GM12878 (cell line): ENCODE results near the gene DNAI2. TPM values are rescaled to one million over a fixed set of nuclear protein-coding genes. Genes with fewer than 3 reads are reported as not detected.

Experiments
- CHD2 ChIP-seq: IDR thresholded peaks from 2 replicates; pipeline ENCODE4 v1.6.1; 2011; ENCODE audit warnings: low read depth, low read length, improper control_type of control experiment, borderline replicate concordance
- GABPA ChIP-seq: IDR thresholded peaks from 2 replicates; pipeline ENCODE4 v1.6.1; 2014; ENCODE audit warnings: antibody characterized with exemption, low read depth, mild to moderate bottlenecking, inconsistent platforms
- JUNB ChIP-seq: IDR thresholded peaks from 2 replicates; pipeline ENCODE4 v1.6.1; 2016; ENCODE audit warnings: antibody characterized with exemption, mild to moderate bottlenecking
- KAT2A ChIP-seq: conservative IDR thresholded peaks from 2 replicates; pipeline ENCODE4 v1.6.1; 2011; ENCODE audit warnings: low read depth, low read length; ENCODE audit not compliant: control insufficient read depth
- KDM1A ChIP-seq: fragments of 200-600 bp; sonication (generic); IDR thresholded peaks from 2 replicates; pipeline ENCODE4 v1.6.1; 2016; ENCODE audit warnings: borderline replicate concordance
- MYB ChIP-seq: fragments of 150-350 bp; IDR thresholded peaks from 2 replicates; pipeline ENCODE4 v1.6.1; 2014; ENCODE audit warnings: mild to moderate bottlenecking, low read depth, low read length, borderline replicate concordance
- NFXL1 ChIP-seq: fragments of 450-650 bp; IDR thresholded peaks from 2 replicates; pipeline ENCODE4 v1.6.1; 2017; ENCODE audit warnings: antibody characterized with exemption, mild to moderate bottlenecking, borderline replicate concordance
- NFYA ChIP-seq: IDR thresholded peaks from 2 replicates; pipeline ENCODE4 v1.6.1; 2011; ENCODE audit warnings: low read depth, mild to moderate bottlenecking, low read length, improper control_type of control experiment, borderline replicate concordance
- NRF1 ChIP-seq: conservative IDR thresholded peaks from 2 replicates; pipeline ENCODE4 v1.6.1; 2011; ENCODE audit warnings: mild to moderate bottlenecking, low read depth, low read length, improper control_type of control experiment
- PML ChIP-seq: IDR thresholded peaks from 2 replicates; pipeline ENCODE4 v1.6.1; 2012; ENCODE audit warnings: low read length, inconsistent platforms
- RAD51 ChIP-seq: fragments of 450-650 bp; IDR thresholded peaks from 2 replicates; pipeline ENCODE4 v1.6.1; 2016; ENCODE audit warnings: moderate library complexity, mild to moderate bottlenecking, inconsistent platforms
- RB1 ChIP-seq: fragments of 450-650 bp; formaldehyde crosslinking; IDR thresholded peaks from 2 replicates; pipeline ENCODE4 v1.6.1; 2017; ENCODE audit warnings: mild to moderate bottlenecking, borderline replicate concordance
- SIN3A ChIP-seq: IDR thresholded peaks from 2 replicates; pipeline ENCODE4 v1.6.1; 2012; ENCODE audit warnings: low read depth, low read length, improper control_type of control experiment
- SMAD1 ChIP-seq: fragments of 450-650 bp; IDR thresholded peaks from 2 replicates; pipeline ENCODE4 v1.6.1; 2018; ENCODE audit warnings: mild to moderate bottlenecking, low read depth; ENCODE audit not compliant: partially characterized antibody
- polyA plus RNA-seq, 11 experiments: library from polyadenylated mRNA; depleted of rRNA in 4 of 11; unstranded in 6 of 11; stranded (reverse) in 5 of 11; fragments of >200 nt; fragmentation: Nextera tagmentation in 4 of 11; fragmentation: Illumina TruSeq in 1 of 11; extraction: Ambion mirVana in 4 of 11; extraction: Trizol in 1 of 11; gene quantifications; 1 replicate in 1 of 11; 2 replicates in 10 of 11; pipeline versions ENCODE4 v1.2.1 to v1.2.3, GENCODE V29; 2011 to 2016; ENCODE audit warnings: inconsistent platforms in 2 of 11, missing spikeins in 2 of 11, low read depth in 1 of 11
- total RNA-seq, 4 experiments: library from RNA; depleted of rRNA in 3 of 4; stranded (reverse); fragments of >200 nt in 3 of 4; fragmentation: Illumina TruSeq in 1 of 4; extraction: Trizol in 1 of 4; gene quantifications; 2 replicates each; pipeline versions ENCODE4 v1.2.1 to v1.2.3, GENCODE V29; 2013 to 2021
- TF ChIP-seq, protein P1 (sequence below): fragments of 450-650 bp; IDR thresholded peaks from 2 replicates; pipeline ENCODE4 v1.6.1; 2017; ENCODE audit warnings: mild to moderate bottlenecking, moderate library complexity
- TF ChIP-seq, protein P2 (sequence below): fragments of 450-650 bp; IDR thresholded peaks from 2 replicates; pipeline ENCODE4 v1.6.1; 2017; ENCODE audit warnings: antibody characterized with exemption, mild to moderate bottlenecking, moderate library complexity

DNAI2 gene
- total and polyA plus RNA-seq, 10 of the 15 experiments (the other 5 are each of a cell fraction or from before 2014, with no cell fraction given), result 0.04 to 1.8 (median 0.13) TPM

DNA sequence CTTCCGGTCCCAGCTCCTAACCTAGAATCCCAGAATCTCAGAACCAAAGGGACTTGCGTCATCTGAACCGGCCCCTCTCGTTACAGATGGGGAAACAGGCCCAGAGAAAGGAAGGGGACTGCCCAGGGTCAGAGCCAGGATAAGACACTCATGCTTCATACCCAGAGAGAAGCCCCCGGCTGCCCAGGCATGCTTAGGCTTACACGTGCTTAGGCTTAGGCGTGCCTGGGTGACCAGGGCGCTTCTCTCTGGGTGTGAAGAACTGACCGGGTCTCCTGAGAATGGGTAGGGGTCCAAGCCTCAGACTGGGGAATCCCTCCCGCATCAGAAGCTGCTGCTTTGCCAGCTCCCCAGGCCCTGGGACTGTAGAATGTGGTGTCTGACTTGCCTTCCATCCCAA lies 29.9 kb upstream of the DNAI2 start (continued):
- TF ChIP-seq, protein P1, sequence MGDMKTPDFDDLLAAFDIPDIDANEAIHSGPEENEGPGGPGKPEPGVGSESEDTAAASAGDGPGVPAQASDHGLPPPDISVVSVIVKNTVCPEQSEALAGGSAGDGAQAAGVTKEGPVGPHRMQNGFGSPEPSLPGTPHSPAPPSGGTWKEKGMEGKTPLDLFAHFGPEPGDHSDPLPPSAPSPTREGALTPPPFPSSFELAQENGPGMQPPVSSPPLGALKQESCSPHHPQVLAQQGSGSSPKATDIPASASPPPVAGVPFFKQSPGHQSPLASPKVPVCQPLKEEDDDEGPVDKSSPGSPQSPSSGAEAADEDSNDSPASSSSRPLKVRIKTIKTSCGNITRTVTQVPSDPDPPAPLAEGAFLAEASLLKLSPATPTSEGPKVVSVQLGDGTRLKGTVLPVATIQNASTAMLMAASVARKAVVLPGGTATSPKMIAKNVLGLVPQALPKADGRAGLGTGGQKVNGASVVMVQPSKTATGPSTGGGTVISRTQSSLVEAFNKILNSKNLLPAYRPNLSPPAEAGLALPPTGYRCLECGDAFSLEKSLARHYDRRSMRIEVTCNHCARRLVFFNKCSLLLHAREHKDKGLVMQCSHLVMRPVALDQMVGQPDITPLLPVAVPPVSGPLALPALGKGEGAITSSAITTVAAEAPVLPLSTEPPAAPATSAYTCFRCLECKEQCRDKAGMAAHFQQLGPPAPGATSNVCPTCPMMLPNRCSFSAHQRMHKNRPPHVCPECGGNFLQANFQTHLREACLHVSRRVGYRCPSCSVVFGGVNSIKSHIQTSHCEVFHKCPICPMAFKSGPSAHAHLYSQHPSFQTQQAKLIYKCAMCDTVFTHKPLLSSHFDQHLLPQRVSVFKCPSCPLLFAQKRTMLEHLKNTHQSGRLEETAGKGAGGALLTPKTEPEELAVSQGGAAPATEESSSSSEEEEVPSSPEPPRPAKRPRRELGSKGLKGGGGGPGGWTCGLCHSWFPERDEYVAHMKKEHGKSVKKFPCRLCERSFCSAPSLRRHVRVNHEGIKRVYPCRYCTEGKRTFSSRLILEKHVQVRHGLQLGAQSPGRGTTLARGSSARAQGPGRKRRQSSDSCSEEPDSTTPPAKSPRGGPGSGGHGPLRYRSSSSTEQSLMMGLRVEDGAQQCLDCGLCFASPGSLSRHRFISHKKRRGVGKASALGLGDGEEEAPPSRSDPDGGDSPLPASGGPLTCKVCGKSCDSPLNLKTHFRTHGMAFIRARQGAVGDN, result no peak
- TF ChIP-seq PML, result no peak
- no peak for TF ChIP-seq SMAD1
- no peak for TF ChIP-seq KAT2A
- TF ChIP-seq RB1, result no peak
- no peak for TF ChIP-seq NFYA
- TF ChIP-seq KDM1A, result no peak
- no peak for TF ChIP-seq RAD51
- TF ChIP-seq GABPA, result no peak
- no peak for TF ChIP-seq SIN3A
- no peak for TF ChIP-seq NFXL1
- TF ChIP-seq JUNB, result no peak
- no peak for TF ChIP-seq MYB
- TF ChIP-seq, protein P2, sequence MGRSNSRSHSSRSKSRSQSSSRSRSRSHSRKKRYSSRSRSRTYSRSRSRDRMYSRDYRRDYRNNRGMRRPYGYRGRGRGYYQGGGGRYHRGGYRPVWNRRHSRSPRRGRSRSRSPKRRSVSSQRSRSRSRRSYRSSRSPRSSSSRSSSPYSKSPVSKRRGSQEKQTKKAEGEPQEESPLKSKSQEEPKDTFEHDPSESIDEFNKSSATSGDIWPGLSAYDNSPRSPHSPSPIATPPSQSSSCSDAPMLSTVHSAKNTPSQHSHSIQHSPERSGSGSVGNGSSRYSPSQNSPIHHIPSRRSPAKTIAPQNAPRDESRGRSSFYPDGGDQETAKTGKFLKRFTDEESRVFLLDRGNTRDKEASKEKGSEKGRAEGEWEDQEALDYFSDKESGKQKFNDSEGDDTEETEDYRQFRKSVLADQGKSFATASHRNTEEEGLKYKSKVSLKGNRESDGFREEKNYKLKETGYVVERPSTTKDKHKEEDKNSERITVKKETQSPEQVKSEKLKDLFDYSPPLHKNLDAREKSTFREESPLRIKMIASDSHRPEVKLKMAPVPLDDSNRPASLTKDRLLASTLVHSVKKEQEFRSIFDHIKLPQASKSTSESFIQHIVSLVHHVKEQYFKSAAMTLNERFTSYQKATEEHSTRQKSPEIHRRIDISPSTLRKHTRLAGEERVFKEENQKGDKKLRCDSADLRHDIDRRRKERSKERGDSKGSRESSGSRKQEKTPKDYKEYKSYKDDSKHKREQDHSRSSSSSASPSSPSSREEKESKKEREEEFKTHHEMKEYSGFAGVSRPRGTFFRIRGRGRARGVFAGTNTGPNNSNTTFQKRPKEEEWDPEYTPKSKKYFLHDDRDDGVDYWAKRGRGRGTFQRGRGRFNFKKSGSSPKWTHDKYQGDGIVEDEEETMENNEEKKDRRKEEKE, result no peak
- no peak for TF ChIP-seq CHD2
- no peak for TF ChIP-seq NRF1
